GM12801 (cell line): ENCODE measurements around the gene TBC1D25.

Experiments used
- TF ChIP-seq, protein P1 (sequence below): IDR thresholded peaks from one replicate; pipeline ENCODE4 v1.5.1; 2011; ENCODE audit warnings: control low read depth; ENCODE audit not compliant: insufficient read length; ENCODE audit errors: extremely low read depth

TBC1D25 gene

DNA sequence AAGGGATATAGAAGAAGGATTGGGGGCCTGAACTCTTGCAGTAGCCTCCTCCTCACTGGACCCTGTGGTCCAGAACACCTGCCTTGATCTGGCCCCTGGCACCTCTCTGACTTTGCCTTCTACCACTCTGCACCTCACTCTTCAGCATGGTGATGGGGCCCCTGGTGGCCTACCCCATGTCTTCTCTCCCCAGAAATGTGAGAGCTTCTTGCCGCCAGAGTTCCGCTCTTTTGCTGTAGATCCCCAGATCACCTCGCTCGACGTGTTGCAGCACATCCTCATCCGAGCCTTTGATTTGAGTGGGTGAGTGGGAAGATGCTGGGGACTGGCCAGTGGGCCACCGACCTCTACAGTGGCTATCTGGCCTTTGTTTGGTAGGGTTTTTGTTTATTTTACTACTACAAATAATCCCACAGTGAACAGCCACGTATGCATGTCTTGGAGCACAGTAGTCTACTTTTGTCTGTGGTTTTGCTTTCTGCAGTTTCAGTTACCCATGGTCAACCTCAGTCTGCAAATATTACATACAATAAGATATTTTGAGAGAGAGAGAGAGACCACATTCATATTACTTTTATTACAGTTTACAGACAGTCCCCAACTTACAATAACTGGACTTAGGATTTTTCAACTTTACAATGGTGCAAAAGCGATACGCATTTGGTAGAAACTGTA lies 1.8 kb downstream of the TBC1D25 start:
- TF ChIP-seq, protein P1, sequence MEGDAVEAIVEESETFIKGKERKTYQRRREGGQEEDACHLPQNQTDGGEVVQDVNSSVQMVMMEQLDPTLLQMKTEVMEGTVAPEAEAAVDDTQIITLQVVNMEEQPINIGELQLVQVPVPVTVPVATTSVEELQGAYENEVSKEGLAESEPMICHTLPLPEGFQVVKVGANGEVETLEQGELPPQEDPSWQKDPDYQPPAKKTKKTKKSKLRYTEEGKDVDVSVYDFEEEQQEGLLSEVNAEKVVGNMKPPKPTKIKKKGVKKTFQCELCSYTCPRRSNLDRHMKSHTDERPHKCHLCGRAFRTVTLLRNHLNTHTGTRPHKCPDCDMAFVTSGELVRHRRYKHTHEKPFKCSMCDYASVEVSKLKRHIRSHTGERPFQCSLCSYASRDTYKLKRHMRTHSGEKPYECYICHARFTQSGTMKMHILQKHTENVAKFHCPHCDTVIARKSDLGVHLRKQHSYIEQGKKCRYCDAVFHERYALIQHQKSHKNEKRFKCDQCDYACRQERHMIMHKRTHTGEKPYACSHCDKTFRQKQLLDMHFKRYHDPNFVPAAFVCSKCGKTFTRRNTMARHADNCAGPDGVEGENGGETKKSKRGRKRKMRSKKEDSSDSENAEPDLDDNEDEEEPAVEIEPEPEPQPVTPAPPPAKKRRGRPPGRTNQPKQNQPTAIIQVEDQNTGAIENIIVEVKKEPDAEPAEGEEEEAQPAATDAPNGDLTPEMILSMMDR, result no peak

DNA sequence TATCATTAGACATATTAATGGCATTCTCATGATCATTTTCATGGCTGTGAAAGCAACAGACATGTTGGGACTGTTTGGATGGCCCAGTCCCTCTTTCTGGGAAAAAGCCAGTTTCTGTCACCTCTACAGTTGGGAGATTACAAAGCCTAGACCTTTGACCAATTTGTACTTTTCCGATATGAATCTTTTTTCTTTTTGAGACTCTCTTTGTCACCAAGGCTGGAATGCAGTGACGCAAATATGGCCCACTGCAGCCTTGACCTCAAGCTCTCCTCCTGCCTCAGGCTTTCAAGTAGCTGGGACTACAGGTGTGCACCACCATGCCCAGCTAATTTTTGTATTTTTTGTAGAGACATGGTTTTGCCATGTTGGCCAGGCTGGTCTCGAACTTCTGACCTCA lies 9.4 kb downstream of the TBC1D25 start:
- TF ChIP-seq, protein P1, result no peak

DNA sequence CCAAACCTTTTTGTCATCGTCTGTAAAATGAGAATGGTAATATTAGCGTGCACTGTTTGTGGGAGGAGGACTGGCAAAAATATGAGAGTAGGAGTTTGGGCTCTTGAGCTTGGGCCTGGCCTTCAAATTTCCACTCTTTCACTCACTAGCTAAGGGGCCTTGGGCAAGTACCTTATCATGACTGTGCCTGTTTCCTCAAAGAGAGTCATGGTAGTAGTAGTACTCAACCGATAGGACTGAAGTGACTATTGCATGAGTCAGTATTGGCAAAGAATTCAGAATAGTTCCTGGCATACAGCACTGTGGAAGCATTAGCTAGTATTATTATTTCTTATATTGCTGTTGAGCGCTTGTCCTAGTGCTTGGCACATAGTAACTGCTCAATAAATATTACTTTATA lies 18.8 kb downstream of the TBC1D25 start:
- TF ChIP-seq, protein P1, result no peak

DNA sequence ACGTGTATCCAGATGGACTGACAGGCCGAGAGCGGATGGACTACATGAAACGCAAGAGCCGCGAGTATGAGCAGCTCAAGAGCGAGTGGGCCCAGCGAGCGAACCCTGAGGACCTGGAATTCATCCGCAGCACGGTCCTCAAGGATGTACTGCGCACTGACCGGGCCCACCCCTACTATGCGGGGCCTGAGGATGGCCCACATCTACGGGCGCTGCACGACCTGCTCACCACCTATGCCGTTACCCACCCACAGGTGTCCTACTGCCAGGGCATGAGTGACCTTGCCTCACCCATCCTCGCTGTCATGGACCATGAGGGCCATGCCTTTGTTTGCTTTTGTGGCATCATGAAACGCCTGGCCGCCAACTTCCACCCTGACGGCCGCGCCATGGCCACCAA lies 20.1 kb downstream of the TBC1D25 start:
- TF ChIP-seq, protein P1, result no peak

DNA sequence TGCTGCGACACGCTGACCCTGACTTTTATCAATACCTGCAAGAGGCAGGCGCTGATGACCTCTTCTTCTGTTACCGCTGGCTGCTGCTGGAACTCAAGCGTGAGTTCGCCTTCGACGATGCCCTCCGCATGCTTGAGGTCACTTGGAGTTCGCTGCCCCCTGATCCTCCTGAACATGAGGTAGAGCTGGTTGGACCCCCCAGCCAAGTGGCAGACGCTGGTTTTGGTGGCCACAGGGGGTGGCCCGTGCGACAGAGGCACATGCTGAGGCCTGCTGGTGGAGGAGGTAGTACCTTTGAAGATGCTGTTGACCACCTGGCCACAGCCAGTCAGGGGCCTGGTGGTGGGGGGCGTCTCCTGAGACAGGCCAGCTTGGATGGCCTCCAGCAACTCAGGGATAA lies 20.5 kb downstream of the TBC1D25 start:
- TF ChIP-seq, protein P1, result no peak

DNA sequence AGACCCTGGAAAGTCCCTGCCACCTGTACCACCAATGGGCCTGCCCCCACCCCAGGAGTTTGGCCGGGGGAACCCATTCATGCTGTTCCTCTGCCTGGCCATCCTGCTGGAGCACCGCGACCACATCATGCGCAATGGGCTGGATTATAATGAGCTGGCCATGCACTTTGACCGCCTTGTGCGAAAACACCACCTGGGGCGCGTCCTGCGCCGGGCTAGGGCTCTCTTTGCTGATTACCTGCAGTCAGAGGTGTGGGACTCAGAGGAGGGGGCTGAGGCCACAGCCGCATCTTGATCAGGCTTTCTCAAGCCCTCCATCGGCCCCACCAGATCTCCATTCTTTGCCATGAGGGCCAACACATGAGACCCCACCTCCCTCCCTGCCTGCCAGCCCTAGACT lies 21.2 kb downstream of the TBC1D25 start:
- TF ChIP-seq, protein P1, result no peak

DNA sequence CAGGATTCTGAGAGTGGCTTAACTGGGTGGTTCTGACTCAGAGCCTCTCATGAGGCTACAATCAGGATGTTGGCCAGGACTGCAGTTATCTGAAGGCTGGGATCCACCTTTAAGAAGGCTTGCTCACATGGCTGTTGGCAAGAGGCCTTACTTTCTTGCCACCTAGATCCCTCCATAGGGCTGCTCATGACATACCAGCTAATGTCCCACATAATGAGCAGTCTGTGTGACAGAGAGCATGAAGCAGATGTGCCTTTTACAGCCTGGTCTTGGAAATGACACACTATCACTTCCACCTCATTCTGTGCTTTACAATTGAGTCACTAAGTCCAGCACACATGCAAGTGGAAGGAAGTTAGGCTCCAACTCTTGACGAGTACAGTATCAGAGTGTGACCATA lies 30.4 kb downstream of the TBC1D25 start:
- TF ChIP-seq, protein P1, result no peak
